Keratinocyte (primary cell): ENCODE data around the gene EID2B.

Experiments
- EZH2 ChIP-seq: IDR thresholded peaks from one replicate; pipeline ENCODE4 v1.6.1; 2012; ENCODE audit warnings: inconsistent platforms, mild to moderate bottlenecking, low read length, moderate library complexity
- TF ChIP-seq, protein P1 (sequence below), 3 experiments: IDR thresholded peaks in 1 of 3; conservative IDR thresholded peaks in 1 of 3; optimal IDR thresholded peaks in 1 of 3; 2 replicates in 2 of 3; 3 replicates in 1 of 3; pipeline versions ENCODE3 to v1.5.1; 2011; ENCODE audit warnings: low read length in 3 of 3, mild to moderate bottlenecking in 3 of 3, moderate library complexity in 2 of 3, control low read depth in 1 of 3, inconsistent platforms in 1 of 3; ENCODE audit not compliant: insufficient read depth in 2 of 3; ENCODE audit errors: extremely low read depth in 1 of 3

GRCh38 chr19:39507715-39508364 is 24.8 kb downstream of the EID2B start:
- TF ChIP-seq, protein P1, sequence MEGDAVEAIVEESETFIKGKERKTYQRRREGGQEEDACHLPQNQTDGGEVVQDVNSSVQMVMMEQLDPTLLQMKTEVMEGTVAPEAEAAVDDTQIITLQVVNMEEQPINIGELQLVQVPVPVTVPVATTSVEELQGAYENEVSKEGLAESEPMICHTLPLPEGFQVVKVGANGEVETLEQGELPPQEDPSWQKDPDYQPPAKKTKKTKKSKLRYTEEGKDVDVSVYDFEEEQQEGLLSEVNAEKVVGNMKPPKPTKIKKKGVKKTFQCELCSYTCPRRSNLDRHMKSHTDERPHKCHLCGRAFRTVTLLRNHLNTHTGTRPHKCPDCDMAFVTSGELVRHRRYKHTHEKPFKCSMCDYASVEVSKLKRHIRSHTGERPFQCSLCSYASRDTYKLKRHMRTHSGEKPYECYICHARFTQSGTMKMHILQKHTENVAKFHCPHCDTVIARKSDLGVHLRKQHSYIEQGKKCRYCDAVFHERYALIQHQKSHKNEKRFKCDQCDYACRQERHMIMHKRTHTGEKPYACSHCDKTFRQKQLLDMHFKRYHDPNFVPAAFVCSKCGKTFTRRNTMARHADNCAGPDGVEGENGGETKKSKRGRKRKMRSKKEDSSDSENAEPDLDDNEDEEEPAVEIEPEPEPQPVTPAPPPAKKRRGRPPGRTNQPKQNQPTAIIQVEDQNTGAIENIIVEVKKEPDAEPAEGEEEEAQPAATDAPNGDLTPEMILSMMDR (optimal IDR thresholded peaks at IDR 0.05 in 1 of 3, IDR thresholded peaks at IDR 0.05 in 1 of 3, conservative IDR thresholded peaks at IDR 0.05 in 1 of 3; ENCODE audit: extremely low read depth in 1 of 3, insufficient read depth in 2 of 3, low read length in 3 of 3): no peak
- TF ChIP-seq EZH2: peak; percentile 17
